Stimulated activated CD8-positive, alpha-beta memory T cell treated with anti-CD3 and anti-CD28 coated beads, Interleukin-2, amount 100 ng/mL, for 1 hour (primary cell): ENCODE measurements around the gene MAN1C1.

Experiments used
- DNase-seq, 2 donors: peaks; one replicate each; pipeline ENCODE4 v3.0.0-alpha.2; 2020; ENCODE audit warnings: low read depth in 2 of 2

MAN1C1 gene

GRCh38 chr1:25803368-25803767 lies 186.8 kb downstream of the MAN1C1 start:
- no peak for DNase-seq

DNA sequence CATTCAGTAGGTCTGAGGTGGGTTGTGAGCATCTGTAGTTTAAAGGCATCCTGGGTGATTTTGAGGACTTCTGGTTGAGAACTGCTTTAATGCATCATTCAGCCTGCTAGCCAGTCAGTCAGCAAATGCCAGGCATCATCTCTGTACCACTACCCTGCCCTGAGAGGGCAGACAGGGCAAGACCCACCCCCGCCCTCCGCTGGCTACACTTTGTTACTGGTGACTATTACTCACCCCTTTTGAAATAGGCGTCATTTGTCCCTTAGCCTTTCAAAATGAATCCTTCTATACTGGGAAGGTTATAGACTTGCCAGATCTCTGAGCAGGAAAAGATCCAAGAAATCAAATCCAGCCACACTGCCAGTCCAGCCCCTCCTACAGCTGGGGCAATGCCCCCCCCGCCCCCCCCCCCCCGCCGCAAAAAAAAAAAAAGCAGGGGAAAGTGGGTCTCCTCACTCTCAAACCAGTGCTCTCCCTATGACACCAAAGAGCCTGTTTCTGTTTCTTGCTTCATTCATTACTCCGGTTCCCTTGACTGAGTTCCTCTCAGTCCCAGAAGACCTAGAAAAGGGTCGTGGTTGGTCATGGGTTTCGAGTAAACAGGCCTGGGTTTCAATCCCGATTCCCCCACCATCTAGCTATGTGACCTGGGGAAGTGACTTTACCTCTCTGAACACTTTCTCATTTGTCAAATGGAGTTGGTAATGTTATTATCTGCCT lies 187.8 kb downstream of the MAN1C1 start:
- no peak for DNase-seq

DNA sequence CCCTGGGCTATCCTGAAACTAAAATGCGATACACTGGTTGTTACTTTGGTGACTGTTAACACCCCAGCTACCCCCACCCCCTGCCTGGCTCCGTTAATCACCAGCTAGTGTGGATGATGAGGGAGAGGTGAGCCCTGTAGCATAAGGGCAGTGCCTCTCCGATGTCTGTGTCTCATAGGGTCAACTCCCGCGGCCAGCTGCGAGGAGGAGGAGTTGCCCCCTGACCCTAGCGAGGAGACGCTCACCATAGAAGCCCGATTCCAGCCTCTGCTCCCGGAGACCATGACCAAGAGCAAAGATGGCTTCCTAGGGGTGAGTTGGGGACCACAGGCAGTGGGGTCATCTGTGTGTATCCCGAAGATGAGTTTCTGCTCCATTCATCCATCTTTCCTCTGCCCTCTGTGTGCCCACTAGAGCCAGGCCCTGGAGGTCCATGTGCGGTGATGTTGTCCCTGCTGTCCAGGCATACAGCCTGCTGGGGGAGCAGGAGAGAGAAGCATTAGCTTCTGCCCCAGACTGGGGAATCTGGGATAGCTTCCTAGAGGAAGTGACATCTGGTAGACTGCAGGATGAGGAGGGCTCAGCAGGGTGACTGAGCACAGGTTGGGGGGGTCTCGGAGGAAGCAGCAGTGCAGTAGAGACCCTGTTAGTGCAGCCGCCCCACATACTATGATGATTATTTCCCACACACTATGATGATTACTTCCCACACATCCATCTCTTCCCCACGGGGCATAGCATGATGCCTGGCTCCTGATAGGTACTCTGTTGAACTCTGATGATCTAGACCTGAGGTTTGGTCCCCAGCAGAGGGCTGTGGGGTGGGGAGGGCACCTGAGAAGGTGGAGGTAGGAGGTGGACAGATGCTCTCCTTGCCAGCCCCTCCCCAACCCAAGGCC lies 188.6 kb downstream of the MAN1C1 start:
- no peak for DNase-seq

GRCh38 chr1:25805863-25806225 lies 189.3 kb downstream of the MAN1C1 start:
- DNase-seq = no peak

- DNase-seq = no peak
These were observed 189.8 kb downstream of the MAN1C1 start for GRCh38 chr1:25806418-25806817.

GRCh38 chr1:25807480-25808390 lies 191.1 kb downstream of the MAN1C1 start:
- DNase-seq = no peak

- DNase-seq = no peak
These were observed 192.1 kb downstream of the MAN1C1 start for GRCh38 chr1:25808481-25809244.

GRCh38 chr1:25809283-25809926 lies 192.8 kb downstream of the MAN1C1 start:
- no peak for DNase-seq

DNA sequence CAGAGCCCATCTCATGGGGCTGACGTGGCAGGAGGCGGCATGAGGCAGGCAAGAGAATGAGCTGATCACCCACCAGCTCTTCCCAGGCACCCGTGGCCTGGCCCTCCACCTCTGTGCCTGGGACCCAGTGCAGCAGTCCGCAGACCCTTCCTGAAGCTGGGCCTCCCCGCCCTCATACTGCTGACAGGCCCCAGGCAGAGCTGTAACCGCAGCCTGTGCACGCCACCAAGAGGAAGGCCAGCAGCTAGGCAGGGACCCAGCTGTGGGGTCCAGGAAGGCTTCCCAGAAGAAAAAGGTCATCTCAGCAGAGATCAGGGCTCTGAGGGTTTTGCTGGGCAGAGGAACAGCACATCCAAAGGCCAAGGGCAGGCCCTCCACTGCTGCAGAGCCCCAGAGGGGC lies 193.3 kb downstream of the MAN1C1 start:
- DNase-seq = no peak

DNA sequence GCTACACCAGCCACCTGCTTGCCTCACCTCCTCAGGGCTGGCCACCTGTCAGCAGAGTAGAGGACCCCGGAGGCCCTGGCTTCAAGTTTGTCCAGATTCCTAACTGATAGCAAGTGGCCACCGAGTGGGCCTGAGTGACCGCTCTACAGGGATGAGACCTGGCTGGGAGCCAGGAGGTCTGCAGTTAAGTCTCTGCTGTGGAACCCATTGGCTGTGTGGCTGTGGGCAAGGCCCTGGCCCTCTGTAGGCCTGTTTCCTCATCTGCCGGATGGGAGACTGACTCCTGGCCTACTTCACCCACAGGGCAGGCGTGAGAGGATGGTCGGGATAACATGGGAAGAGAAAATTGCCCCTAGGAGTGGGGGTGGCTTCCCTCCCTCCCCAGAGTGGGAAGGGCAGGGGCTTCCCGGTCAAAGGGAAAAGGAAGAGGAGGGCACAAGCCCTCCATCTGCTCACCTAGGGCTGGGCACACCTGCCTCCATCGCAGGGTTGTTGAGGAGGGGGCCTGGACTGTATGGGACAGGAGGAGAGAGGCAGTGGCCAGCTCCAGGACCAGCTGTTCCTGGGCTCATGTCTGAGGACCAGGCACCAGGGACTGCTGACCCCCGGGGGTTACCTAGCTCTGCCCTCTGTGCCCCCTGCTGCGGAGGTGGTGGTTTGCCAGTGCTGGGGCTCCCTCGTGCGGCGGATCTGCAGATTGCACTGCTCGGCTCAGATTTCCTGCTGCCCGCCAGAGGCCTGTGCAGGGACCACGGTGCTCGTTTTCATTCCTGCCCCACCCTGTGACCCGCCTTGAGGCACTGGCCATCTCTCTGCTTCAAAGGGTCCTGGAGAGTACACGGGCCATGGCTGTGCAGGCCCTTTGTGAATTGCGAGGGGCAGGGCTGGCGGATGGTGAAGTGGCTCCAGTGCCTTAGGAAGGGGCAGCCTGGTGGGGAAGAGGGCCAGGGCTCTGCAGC lies 194.0 kb downstream of the MAN1C1 start:
- DNase-seq = peak; percentile 69 to 73

- no peak for DNase-seq
These were observed 194.9 kb downstream of the MAN1C1 start for GRCh38 chr1:25811384-25812082.

DNA sequence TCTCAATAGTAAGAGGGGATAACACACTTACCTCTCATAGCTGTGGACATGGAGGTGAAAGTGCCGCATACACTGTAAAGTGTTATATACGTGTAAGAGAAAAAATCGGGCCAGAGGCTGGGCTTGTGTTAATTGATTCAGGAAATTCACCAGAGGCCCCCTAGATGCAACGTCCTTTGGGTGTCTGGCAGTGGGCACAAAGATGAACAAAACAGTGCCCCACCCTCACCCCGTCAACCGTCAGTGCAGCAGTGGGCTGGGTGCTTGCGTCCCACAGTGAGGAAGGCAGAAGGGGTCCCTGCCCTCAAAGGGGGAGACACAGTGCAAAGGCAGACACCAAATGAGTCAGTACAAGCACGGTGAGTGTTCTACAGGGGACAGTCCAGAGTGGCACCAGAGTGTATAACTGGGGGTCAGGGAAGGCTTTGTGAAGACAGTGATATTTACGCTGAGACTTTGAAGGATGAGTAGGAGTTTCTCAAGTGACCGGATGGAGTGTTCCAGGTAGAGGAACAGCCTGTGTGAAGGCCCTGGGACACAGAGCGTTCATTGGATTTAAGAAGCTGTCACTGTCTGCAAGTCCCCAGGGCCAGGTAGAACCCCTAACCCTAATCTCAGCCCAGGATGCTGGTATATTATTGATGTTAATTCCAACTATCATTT lies 196.6 kb downstream of the MAN1C1 start:
- DNase-seq = no peak

- no peak for DNase-seq
These were observed 197.3 kb downstream of the MAN1C1 start for GRCh38 chr1:25813734-25814471.

DNA sequence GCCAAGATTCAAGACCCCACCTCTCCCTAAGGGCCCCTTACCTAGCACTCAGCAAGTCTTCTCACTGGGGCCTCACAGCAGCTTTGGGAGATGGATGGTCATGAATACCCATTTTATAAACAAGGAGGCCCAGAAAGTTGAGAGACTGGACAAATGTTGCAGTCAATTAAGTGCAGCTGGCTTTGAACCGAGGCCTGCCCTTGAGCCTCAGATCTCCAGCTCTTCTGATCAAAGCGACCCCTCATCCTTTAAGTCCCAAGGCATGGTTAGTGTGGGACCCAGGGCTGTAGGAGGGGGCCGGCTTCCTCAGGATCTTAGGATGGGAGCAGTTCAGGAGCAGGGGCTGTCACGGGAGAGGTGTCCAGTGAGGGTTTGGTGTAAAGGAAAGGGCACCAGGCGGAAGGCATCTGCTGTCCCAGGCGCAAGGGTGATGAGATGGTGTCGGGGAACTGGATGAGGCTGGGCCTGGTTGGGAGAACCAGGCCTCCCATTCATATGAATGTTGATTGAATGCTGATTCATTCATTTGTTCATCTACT lies 198.0 kb downstream of the MAN1C1 start:
- no peak for DNase-seq

DNA sequence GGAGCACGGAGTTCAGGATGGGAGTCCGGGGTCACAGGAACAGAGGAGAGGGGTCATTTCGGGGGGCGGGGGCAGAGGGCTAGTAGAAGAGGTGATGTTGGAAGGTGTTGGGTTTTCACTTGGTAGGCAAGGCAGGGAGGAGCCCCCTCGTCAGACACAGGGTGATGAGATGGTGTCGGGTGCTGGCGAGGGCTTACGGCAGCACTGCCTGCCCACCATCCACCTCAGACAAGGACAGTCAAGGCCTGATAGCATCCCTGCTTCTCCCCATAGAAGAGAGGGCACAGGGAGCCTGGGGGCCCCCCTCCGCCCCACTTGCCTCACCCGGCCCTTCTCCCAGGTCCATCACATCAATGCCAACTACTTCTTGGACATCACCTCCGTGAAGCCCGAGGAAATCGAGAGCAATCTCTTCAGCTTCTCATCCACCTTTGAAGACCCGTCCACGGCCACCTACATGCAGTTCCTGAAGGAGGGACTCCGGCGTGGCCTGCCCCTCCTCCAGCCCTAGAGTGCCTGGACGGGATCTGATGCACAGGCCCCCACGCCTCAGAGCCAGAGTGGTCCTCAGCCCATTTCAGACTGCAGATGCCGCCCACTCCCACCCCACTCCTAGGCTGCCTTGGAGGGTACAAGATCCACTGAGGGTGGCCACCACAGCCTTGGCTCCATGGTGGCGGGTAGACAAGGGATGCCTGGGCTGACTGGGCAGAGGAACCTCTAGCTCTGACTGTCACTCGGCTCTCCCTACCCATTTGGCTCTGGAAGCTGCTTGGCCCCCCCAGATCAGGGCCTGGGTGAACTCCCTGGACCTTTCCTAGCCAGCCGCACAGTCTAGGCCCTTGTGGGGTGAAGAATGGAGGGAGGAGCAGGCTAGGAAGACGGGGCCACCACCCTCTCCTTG lies 198.9 kb downstream of the MAN1C1 start:
- no peak for DNase-seq

GRCh38 chr1:25816112-25816718 lies 199.6 kb downstream of the MAN1C1 start:
- no peak for DNase-seq
